Stimulated activated CD8-positive, alpha-beta memory T cell treated with anti-CD3 and anti-CD28 coated beads, Interleukin-2, amount 100 ng/mL, for 48 hours (primary cell): Measurements from ENCODE around the gene NACC2.

Source experiments
- DNase-seq, 2 donors: peaks; one replicate each; pipeline ENCODE4 v3.0.0-alpha.2; 2020; ENCODE audit warnings: low read depth in 2 of 2

The NACC2 gene

DNA sequence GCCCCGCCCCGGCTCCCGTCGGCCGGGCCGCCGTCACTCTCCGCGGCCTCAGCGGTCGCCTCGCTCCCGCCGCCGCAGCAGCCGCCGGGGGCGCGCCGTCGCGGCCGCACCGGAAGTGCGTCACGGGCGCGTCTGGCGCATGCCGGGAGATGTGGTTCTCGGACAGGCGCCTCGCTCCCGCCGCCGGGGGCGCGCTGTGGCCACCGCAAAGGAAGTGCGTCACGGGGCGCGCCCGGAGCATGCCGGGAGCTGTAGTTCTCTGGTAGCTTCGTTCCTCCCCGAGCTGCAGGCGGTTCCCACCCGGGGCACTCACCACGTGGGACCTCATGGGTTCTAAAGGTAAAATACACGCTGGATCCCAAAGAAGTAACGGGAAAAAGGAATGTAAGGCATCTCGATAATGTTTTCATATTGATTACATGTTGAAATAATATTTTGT, 133.8 kb downstream of the NACC2 start, which contains the start of gene UBAC1:
Gene UBAC1 (minus strand): TSS at position 97 of the 439 bp plus-strand sequence. CDS start 211 bp downstream, outside the sequence.
- peak; percentile 92 to 93 for DNase-seq

DNA sequence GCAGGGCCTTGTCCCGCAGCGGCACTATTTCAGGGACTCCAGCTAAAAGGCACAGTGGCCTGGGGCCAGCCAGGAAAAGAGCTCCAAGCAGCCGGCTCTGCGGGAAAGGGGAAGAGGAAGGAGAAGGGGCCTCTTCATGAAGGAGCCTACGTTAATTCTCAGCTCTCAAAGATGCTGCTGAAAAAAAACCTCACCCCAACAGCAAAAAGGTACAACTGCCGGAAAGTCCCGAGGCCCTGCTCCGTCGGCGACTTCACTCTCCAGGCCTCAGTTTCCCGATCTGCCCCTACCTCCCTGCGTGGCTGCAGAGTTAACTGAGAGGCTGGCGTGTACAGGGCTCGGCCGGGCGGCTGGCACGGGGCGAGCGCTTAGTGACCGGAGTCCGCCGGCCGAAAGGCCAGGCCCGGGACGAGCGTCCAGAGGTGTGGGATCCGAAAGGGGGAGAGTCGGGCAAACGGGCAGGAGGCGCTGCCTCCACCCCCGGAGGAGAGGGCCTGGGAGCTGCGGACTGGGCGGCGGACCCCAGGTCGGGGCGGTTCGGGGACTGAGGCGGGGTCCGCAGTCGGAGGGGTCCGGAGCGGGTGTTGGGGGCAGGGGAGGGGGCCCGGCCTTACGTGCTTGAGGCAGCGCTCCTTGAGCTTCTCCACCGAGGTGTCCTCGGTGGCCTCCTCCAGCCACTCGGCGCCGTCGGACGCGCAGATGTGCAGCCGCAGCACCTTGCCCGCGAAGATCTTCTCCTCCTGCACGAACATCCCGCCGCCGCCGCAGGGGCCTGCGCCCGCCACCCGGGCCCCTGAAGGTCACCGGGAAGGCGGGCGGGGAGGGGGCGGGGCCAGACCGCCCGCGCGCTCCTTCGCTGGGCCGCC, 134.4 kb downstream of the NACC2 start:
- DNase-seq = no peak

DNA sequence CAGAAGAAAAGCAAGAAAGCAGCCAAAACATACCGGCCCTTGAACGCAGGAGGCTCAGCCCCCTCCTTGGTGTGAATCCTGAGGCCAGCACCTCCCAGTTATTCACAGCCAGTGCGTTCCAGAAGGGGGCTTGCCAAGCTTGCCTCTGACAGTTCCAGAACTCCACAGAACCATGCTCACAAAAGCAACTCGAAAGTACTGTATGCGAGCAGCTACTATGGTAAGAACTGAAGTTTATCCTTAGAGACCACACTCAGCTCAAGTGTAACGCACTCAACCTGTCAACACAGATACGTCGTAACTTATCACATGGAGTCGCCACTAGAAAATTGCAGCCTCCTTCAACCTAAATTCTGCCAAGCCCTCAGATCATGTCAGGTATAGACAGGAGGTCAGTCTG, 135.3 kb downstream of the NACC2 start:
- no peak for DNase-seq

DNA sequence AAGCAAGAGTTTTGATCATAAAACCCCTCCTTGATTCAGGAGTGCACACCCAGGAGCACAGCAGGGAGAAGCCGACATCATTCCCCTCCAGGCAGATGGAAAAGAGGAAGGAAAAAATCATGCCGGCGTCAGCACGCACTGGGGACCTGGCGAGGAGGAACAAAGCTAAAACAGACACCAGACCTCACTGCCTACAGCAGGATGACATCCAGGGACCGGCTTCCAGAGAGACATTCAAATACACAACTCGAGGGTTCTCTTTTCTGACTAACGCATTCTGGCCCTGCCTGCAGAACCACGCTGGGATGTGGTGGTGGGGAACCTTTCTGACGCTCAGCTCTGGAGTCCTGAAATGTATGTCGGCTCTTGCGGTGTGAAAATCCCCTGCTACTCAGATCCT, 136.6 kb downstream of the NACC2 start:
- DNase-seq = no peak

DNA sequence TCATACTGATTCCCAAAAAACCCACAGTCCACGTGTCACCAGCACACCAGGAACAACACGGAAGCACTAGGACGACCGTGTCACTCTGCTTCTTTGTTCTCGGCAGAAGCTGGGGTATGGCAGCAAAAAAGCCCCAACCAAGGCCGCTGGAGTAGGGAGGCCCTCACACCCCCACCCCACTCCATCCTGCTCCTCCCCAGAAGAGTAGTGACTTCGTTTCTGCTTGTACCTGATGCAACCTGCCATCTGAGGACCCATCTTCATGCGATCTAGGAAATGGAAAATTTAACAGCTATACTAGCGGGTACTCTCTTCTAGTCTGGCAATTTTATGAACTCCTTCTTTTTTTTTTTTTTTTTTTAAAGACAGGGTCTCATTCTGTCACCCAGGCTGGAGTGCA, 137.7 kb downstream of the NACC2 start:
- no peak for DNase-seq

DNA sequence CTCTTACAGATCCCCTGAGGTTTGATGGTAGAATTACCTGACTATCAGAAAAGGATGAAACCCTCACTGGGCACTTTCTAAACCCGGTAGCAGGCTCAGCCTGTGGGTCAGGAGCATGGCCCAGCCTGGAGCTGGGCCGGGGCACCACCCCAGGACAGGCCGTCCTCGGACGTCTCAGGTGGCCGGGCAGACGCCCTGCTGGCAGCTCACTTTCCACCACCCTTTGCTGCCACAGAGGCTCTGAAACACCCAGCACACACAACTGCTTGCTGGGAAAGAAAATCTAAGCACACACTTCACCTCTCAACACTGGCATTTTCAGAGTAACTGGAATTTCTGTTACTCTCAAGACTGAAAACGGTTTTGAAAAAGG, 138.3 kb downstream of the NACC2 start:
- DNase-seq = no peak
